Measurements from ENCODE around the gene ELMO1.

GRCh38 chr7:36984041-36984521 is 464.6 kb downstream of the ELMO1 start:
- TF ChIP-seq CTCF (IDR thresholded peaks at IDR 0.05 in 2 of 3, conservative IDR thresholded peaks at IDR 0.05 in 1 of 3; ENCODE audit: control insufficient read depth in 2 of 3, extremely low read depth in 1 of 3, insufficient read depth in 1 of 3, low read depth in 3 of 3, low read length in 3 of 3) (no peak), POLR2A (IDR thresholded peaks at IDR 0.05; ENCODE audit: low read depth, low read length) (no peak), EZH2 (IDR thresholded peaks at IDR 0.05; ENCODE audit: borderline replicate concordance, control insufficient read depth, low read depth, low read length) (no peak), LARP7 (IDR thresholded peaks at IDR 0.05) (no peak), IRF3 (IDR thresholded peaks at IDR 0.05) (no peak), IKZF1 (conservative IDR thresholded peaks at IDR 0.05) (no peak), TAF1 (IDR thresholded peaks at IDR 0.05; ENCODE audit: borderline replicate concordance, low read depth, low read length) (no peak), BCLAF1 (IDR thresholded peaks at IDR 0.05) (no peak), JUND (IDR thresholded peaks at IDR 0.05; ENCODE audit: low read depth, low read length) (no peak), NRF1 (conservative IDR thresholded peaks at IDR 0.05; ENCODE audit: low read depth, low read length) (no peak), YY1 (IDR thresholded peaks at IDR 0.05; ENCODE audit: low read depth, low read length) (no peak), BHLHE40 (IDR thresholded peaks at IDR 0.05; ENCODE audit: borderline replicate concordance in 1 of 2, low read depth in 2 of 2, low read length in 1 of 2) (no peak)

Measured in GM12878 (cell line).